Measurements from ENCODE around the gene NTN5.

The NTN5 gene

GRCh38 chr19:48663667-48664066 is 9.2 kb downstream of the NTN5 start:
- Histone ChIP-seq H3F3A (ENCODE audit: insufficient read depth, low read length) (no peaks in the 10 kb centered on the region), H3K9ac (ENCODE audit: low read length) (no peak overlapping the region)

GRCh38 chr19:48661711-48662090 is 11.1 kb downstream of the NTN5 start:
- no peaks in the 10 kb centered on the region for H3K4me1 ChIP-seq (ENCODE audit: insufficient read depth, low read length, severe bottlenecking)
- TF ChIP-seq, protein P1, sequence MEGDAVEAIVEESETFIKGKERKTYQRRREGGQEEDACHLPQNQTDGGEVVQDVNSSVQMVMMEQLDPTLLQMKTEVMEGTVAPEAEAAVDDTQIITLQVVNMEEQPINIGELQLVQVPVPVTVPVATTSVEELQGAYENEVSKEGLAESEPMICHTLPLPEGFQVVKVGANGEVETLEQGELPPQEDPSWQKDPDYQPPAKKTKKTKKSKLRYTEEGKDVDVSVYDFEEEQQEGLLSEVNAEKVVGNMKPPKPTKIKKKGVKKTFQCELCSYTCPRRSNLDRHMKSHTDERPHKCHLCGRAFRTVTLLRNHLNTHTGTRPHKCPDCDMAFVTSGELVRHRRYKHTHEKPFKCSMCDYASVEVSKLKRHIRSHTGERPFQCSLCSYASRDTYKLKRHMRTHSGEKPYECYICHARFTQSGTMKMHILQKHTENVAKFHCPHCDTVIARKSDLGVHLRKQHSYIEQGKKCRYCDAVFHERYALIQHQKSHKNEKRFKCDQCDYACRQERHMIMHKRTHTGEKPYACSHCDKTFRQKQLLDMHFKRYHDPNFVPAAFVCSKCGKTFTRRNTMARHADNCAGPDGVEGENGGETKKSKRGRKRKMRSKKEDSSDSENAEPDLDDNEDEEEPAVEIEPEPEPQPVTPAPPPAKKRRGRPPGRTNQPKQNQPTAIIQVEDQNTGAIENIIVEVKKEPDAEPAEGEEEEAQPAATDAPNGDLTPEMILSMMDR (IDR thresholded peaks at IDR 0.05; ENCODE audit: low read length), result no peak
- TF ChIP-seq EZH2 (IDR thresholded peaks at IDR 0.05; ENCODE audit: borderline replicate concordance, low read length), result no peak
- no peak overlapping the region for H2AFZ ChIP-seq (ENCODE audit: low read length)
- H3K9me3 ChIP-seq (ENCODE audit: low read length), result no peaks in the 10 kb centered on the region
- H3K36me3 ChIP-seq (ENCODE audit: insufficient read depth, low read length), result no peaks in the 10 kb centered on the region
- H3K27ac ChIP-seq (ENCODE audit: low read depth, low read length, poor library complexity, severe bottlenecking), result no peak overlapping the region
- no peaks in the 10 kb centered on the region for H3K9me2 ChIP-seq (ENCODE audit: low read depth, low read length)
- no peak overlapping the region for H3K4me3 ChIP-seq (ENCODE audit: low read depth, low read length, poor library complexity, severe bottlenecking)
- H3K9ac ChIP-seq (ENCODE audit: low read length), result no peak overlapping the region
- H3K27me3 ChIP-seq (ENCODE audit: insufficient read depth, low read length), result no peaks in the 10 kb centered on the region
- H3F3A ChIP-seq (ENCODE audit: insufficient read depth, low read length), result no peaks in the 10 kb centered on the region
- H3K4me2 ChIP-seq (ENCODE audit: low read length), result no peak overlapping the region
- no peaks in the 10 kb centered on the region for H4K20me1 ChIP-seq (ENCODE audit: insufficient read depth, low read length)
- no peaks in the 10 kb centered on the region for H3K79me2 ChIP-seq (ENCODE audit: insufficient read depth, low read length)

More at GRCh38 chr19:48663667-48664066, 9.2 kb downstream of the NTN5 start:
- no peaks in the 10 kb centered on the region for H3K36me3 ChIP-seq (ENCODE audit: insufficient read depth, low read length)
- no peaks in the 10 kb centered on the region for H4K20me1 ChIP-seq (ENCODE audit: insufficient read depth, low read length)
- no peaks in the 10 kb centered on the region for H3K9me2 ChIP-seq (ENCODE audit: low read depth, low read length)
- no peak overlapping the region for H2AFZ ChIP-seq (ENCODE audit: low read length)
- no peak overlapping the region for H3K27ac ChIP-seq (ENCODE audit: low read depth, low read length, poor library complexity, severe bottlenecking)
- H3K79me2 ChIP-seq (ENCODE audit: insufficient read depth, low read length), result no peaks in the 10 kb centered on the region
- no peaks in the 10 kb centered on the region for H3K9me3 ChIP-seq (ENCODE audit: low read length)
- no peak overlapping the region for H3K4me3 ChIP-seq (ENCODE audit: low read depth, low read length, poor library complexity, severe bottlenecking)
- no peak for TF ChIP-seq EZH2 (IDR thresholded peaks at IDR 0.05; ENCODE audit: borderline replicate concordance, low read length)
- TF ChIP-seq, protein P1 (IDR thresholded peaks at IDR 0.05; ENCODE audit: low read length), result no peak
- no peak overlapping the region for H3K4me2 ChIP-seq (ENCODE audit: low read length)
- no peaks in the 10 kb centered on the region for H3K4me1 ChIP-seq (ENCODE audit: insufficient read depth, low read length, severe bottlenecking)
- H3K27me3 ChIP-seq (ENCODE audit: insufficient read depth, low read length), result no peaks in the 10 kb centered on the region

GRCh38 chr19:48660852-48661710 is 11.7 kb downstream of the NTN5 start:
- no peak overlapping the region for H3K4me3 ChIP-seq (ENCODE audit: low read depth, low read length, poor library complexity, severe bottlenecking)
- no peak overlapping the region for H3K4me2 ChIP-seq (ENCODE audit: low read length)
- H3K27me3 ChIP-seq (ENCODE audit: insufficient read depth, low read length), result no peaks in the 10 kb centered on the region
- no peak for TF ChIP-seq EZH2 (IDR thresholded peaks at IDR 0.05; ENCODE audit: borderline replicate concordance, low read length)
- TF ChIP-seq, protein P1 (IDR thresholded peaks at IDR 0.05; ENCODE audit: low read length), result no peak
- no peaks in the 10 kb centered on the region for H3K9me2 ChIP-seq (ENCODE audit: low read depth, low read length)
- no peak overlapping the region for H3K27ac ChIP-seq (ENCODE audit: low read depth, low read length, poor library complexity, severe bottlenecking)
- H3F3A ChIP-seq (ENCODE audit: insufficient read depth, low read length), result no peaks in the 10 kb centered on the region
- H3K9ac ChIP-seq (ENCODE audit: low read length), result no peak overlapping the region
- H3K36me3 ChIP-seq (ENCODE audit: insufficient read depth, low read length), result no peaks in the 10 kb centered on the region
- H4K20me1 ChIP-seq (ENCODE audit: insufficient read depth, low read length), result no peaks in the 10 kb centered on the region
- H3K9me3 ChIP-seq (ENCODE audit: low read length), result no peaks in the 10 kb centered on the region
- H2AFZ ChIP-seq (ENCODE audit: low read length), result no peak overlapping the region
- H3K79me2 ChIP-seq (ENCODE audit: insufficient read depth, low read length), result no peaks in the 10 kb centered on the region
- no peaks in the 10 kb centered on the region for H3K4me1 ChIP-seq (ENCODE audit: insufficient read depth, low read length, severe bottlenecking)
